T-helper 1 cell treated with Interleukin-12 subunit alpha and Interleukin-12 subunit beta and Interleukin-4 antibody, amounts not matched to agents 30 μg/mL and 1 μg/mL, for 36 hours (primary cell): Measurements from ENCODE around the gene THRSP.
A peak's percentile ranks its signal among the peaks of the same experiment; 100 is the strongest.
"Not testable (repeated sequence)": the region's sequence is repeated elsewhere in the genome, so short reads cannot be mapped to it uniquely, and the experiment has no call there.

Source experiments
- H3K27ac Mint-ChIP-seq: one replicate; pipeline ENCODE4 v1.8.0; 2021; ENCODE audit warnings: mild to moderate bottlenecking, mixed read lengths
- H3K27me3 Mint-ChIP-seq: one replicate; pipeline ENCODE4 v1.8.0; 2021; ENCODE audit warnings: low read depth, mixed read lengths
- H3K36me3 Mint-ChIP-seq: one replicate; pipeline ENCODE4 v1.8.0; 2021; ENCODE audit warnings: low read depth, mixed read lengths
- H3K4me1 Mint-ChIP-seq: one replicate; pipeline ENCODE4 v1.8.0; 2021; ENCODE audit warnings: low read depth, mixed read lengths
- H3K4me3 Mint-ChIP-seq: one replicate; pipeline ENCODE4 v1.8.0; 2021; ENCODE audit warnings: mild to moderate bottlenecking, moderate library complexity, mixed read lengths
- H3K9me3 Mint-ChIP-seq: one replicate; pipeline ENCODE4 v1.8.0; 2021; ENCODE audit warnings: mixed read lengths

The THRSP gene

GRCh38 chr11:78063440-78064181 is at the start of gene THRSP:
Gene THRSP (plus strand): TSS chr11:78063861. CDS start chr11:78063882, 21 bp downstream.
- no peak within 1 kb of the TSS for H3K4me3 Mint-ChIP-seq
- H3K9me3 Mint-ChIP-seq: no peaks in the 10 kb centered on the region
- H3K36me3 Mint-ChIP-seq: peaks cover 14% of the 10 kb centered on the region
- no peak within 1 kb of the TSS for H3K27ac Mint-ChIP-seq
- H3K4me1 Mint-ChIP-seq: peaks cover 1% of the 10 kb centered on the region
- no peaks in the 10 kb centered on the region for H3K27me3 Mint-ChIP-seq

- H3K9me3 Mint-ChIP-seq, H3K27me3 Mint-ChIP-seq, H3K36me3 Mint-ChIP-seq, H3K4me3 Mint-ChIP-seq, H3K4me1 Mint-ChIP-seq, H3K27ac Mint-ChIP-seq: not testable (repeated sequence)
Observed at GRCh38 chr11:78014937-78015520, 48.6 kb upstream of the THRSP start.

- H3K27me3 Mint-ChIP-seq: no peaks in the 10 kb centered on the region
- H3K4me3 Mint-ChIP-seq: no peak overlapping the region
- no peaks in the 10 kb centered on the region for H3K4me1 Mint-ChIP-seq
- no peaks in the 10 kb centered on the region for H3K9me3 Mint-ChIP-seq
- H3K27ac Mint-ChIP-seq: no peak overlapping the region
- H3K36me3 Mint-ChIP-seq: no peaks in the 10 kb centered on the region
Observed at GRCh38 chr11:78015878-78016277, 47.8 kb upstream of the THRSP start.

- Mint-ChIP-seq H3K4me1 (peaks cover 4% of the 10 kb centered on the region), H3K4me3 (no peak overlapping the region)
Observed at GRCh38 chr11:78019808-78020207, 43.9 kb upstream of the THRSP start.

GRCh38 chr11:78020246-78020645 is 43.4 kb upstream of the THRSP start:
- Mint-ChIP-seq H3K27ac (no peak overlapping the region), H3K36me3 (no peaks in the 10 kb centered on the region), H3K4me1 (peaks cover 4% of the 10 kb centered on the region), H3K9me3 (no peaks in the 10 kb centered on the region), H3K27me3 (peaks cover 14% of the 10 kb centered on the region), H3K4me3 (no peak overlapping the region)

More at GRCh38 chr11:78019808-78020207, 43.9 kb upstream of the THRSP start:
- H3K27me3 Mint-ChIP-seq: peaks cover 14% of the 10 kb centered on the region
- H3K9me3 Mint-ChIP-seq: no peaks in the 10 kb centered on the region
- H3K36me3 Mint-ChIP-seq: no peaks in the 10 kb centered on the region
- H3K27ac Mint-ChIP-seq: no peak overlapping the region

- H3K4me3 Mint-ChIP-seq: no peak overlapping the region
- no peak overlapping the region for H3K27ac Mint-ChIP-seq
- H3K9me3 Mint-ChIP-seq: no peaks in the 10 kb centered on the region
- no peaks in the 10 kb centered on the region for H3K36me3 Mint-ChIP-seq
- H3K27me3 Mint-ChIP-seq: peaks cover 14% of the 10 kb centered on the region
- peaks cover 4% of the 10 kb centered on the region for H3K4me1 Mint-ChIP-seq
Observed at GRCh38 chr11:78021611-78022010, 42.0 kb upstream of the THRSP start.

GRCh38 chr11:78022397-78023396 is 41.0 kb upstream of the THRSP start, which contains the start of gene KCTD14:
Gene KCTD14 (minus strand): TSS chr11:78023276. CDS start chr11:78023249, 27 bp downstream.
- H3K36me3 Mint-ChIP-seq: no peaks in the 10 kb centered on the region
- H3K9me3 Mint-ChIP-seq: no peaks in the 10 kb centered on the region
- H3K4me1 Mint-ChIP-seq: peaks cover 4% of the 10 kb centered on the region
- no peak within 1 kb of the TSS for H3K27ac Mint-ChIP-seq
- H3K4me3 Mint-ChIP-seq: peak within 1 kb of the TSS; percentile 40
- peaks cover 14% of the 10 kb centered on the region for H3K27me3 Mint-ChIP-seq

GRCh38 chr11:78023426-78023825 is 40.2 kb upstream of the THRSP start:
- H3K27me3 Mint-ChIP-seq: peaks cover 14% of the 10 kb centered on the region
- no peak overlapping the region for H3K27ac Mint-ChIP-seq
- H3K4me1 Mint-ChIP-seq: peaks cover 4% of the 10 kb centered on the region
- H3K36me3 Mint-ChIP-seq: no peaks in the 10 kb centered on the region
- H3K9me3 Mint-ChIP-seq: no peaks in the 10 kb centered on the region
- no peak overlapping the region for H3K4me3 Mint-ChIP-seq

- H3K27ac Mint-ChIP-seq: no peak overlapping the region
- no peaks in the 10 kb centered on the region for H3K9me3 Mint-ChIP-seq
- peaks cover 4% of the 10 kb centered on the region for H3K4me1 Mint-ChIP-seq
- no peak overlapping the region for H3K4me3 Mint-ChIP-seq
- H3K36me3 Mint-ChIP-seq: no peaks in the 10 kb centered on the region
- peaks cover 18% of the 10 kb centered on the region for H3K27me3 Mint-ChIP-seq
Observed at GRCh38 chr11:78025378-78025777, 38.3 kb upstream of the THRSP start.

- no peak overlapping the region for H3K27ac Mint-ChIP-seq
Observed at GRCh38 chr11:78027759-78028158, 35.9 kb upstream of the THRSP start.

GRCh38 chr11:78028423-78028822 is 35.2 kb upstream of the THRSP start:
- not testable (repeated sequence) for H3K27me3 Mint-ChIP-seq, H3K36me3 Mint-ChIP-seq, H3K4me1 Mint-ChIP-seq, H3K9me3 Mint-ChIP-seq, H3K27ac Mint-ChIP-seq, H3K4me3 Mint-ChIP-seq

More at GRCh38 chr11:78027759-78028158, 35.9 kb upstream of the THRSP start:
- Mint-ChIP-seq H3K36me3 (no peaks in the 10 kb centered on the region), H3K4me1 (peaks cover under 1% of the 10 kb centered on the region), H3K4me3 (no peak overlapping the region), H3K9me3 (no peaks in the 10 kb centered on the region), H3K27me3 (peaks cover 9% of the 10 kb centered on the region)

GRCh38 chr11:78030429-78031325 is 33.0 kb upstream of the THRSP start:
- H3K36me3 Mint-ChIP-seq: no peaks in the 10 kb centered on the region
- no peak overlapping the region for H3K4me3 Mint-ChIP-seq
- no peaks in the 10 kb centered on the region for H3K9me3 Mint-ChIP-seq
- H3K4me1 Mint-ChIP-seq: no peaks in the 10 kb centered on the region
- H3K27ac Mint-ChIP-seq: no peak overlapping the region
- H3K27me3 Mint-ChIP-seq: peaks cover 7% of the 10 kb centered on the region

- H3K9me3 Mint-ChIP-seq: no peaks in the 10 kb centered on the region
- no peaks in the 10 kb centered on the region for H3K4me1 Mint-ChIP-seq
- H3K36me3 Mint-ChIP-seq: no peaks in the 10 kb centered on the region
- no peak overlapping the region for H3K27ac Mint-ChIP-seq
- peaks cover 7% of the 10 kb centered on the region for H3K27me3 Mint-ChIP-seq
- no peak overlapping the region for H3K4me3 Mint-ChIP-seq
Observed at GRCh38 chr11:78031629-78032028, 32.0 kb upstream of the THRSP start.

GRCh38 chr11:78032090-78032489 is 31.6 kb upstream of the THRSP start:
- no peaks in the 10 kb centered on the region for H3K9me3 Mint-ChIP-seq
- no peak overlapping the region for H3K4me3 Mint-ChIP-seq
- no peak overlapping the region for H3K27ac Mint-ChIP-seq
- H3K4me1 Mint-ChIP-seq: no peaks in the 10 kb centered on the region
- no peaks in the 10 kb centered on the region for H3K36me3 Mint-ChIP-seq
- H3K27me3 Mint-ChIP-seq: peaks cover 7% of the 10 kb centered on the region
